Subcutaneous adipose tissue (tissue), 4 donors: Measurements from ENCODE around the gene PKP1. TPM values are rescaled to one million over a fixed set of nuclear protein-coding genes. Genes with fewer than 3 reads are reported as not detected.

ENCODE experiments used
- CTCF ChIP-seq: fragments of 450-650 bp; IDR thresholded peaks from one replicate; pipeline ENCODE4 v1.5.1; 2016; ENCODE audit warnings: low read depth, mild to moderate bottlenecking, control low read depth, antibody characterized with exemption, moderate library complexity
- total RNA-seq, 4 donors: library from RNA; depleted of rRNA; stranded (reverse); fragments of >200 nt; gene quantifications; one replicate each; pipeline ENCODE4 v1.1.0, GENCODE V29; 2016

The PKP1 gene
- total RNA-seq, 4 donors from 2014 or later, result 0.51 to 13.6 (median 6.2) TPM

DNA sequence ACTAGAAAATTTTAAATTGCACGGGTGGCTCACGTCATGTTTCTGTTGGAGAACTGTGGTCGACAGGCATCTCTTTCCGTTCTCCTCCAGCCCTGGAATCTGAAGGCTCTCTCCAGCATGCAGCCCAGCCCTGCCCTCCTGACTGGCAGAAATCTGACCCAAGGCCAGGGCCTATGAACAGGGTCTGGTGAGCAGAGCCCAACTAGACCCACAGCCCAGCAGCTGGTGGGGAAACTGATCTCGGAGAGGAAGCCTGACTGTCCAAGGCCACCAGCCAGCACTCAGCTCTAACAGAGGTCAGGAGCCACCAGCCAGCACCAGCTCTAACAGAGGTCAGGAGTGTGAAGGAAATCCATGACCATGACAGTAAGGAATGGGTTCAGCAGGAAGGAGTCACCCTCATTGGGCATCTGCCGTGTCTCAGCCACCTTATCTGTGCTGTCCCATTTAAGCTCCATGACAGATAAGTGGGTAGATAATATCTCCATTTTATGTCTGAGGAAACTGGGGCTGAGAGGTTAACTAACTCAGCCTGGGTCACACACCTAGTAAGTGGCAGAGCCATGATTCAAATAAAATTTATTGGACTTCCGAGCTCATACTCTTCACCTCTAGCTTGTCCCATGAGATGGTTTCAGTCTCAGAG, 20.2 kb upstream of the PKP1 start:
- TF ChIP-seq CTCF, result no peak

GRCh38 chr1:201264072-201264471, 19.2 kb upstream of the PKP1 start:
- no peak for TF ChIP-seq CTCF

DNA sequence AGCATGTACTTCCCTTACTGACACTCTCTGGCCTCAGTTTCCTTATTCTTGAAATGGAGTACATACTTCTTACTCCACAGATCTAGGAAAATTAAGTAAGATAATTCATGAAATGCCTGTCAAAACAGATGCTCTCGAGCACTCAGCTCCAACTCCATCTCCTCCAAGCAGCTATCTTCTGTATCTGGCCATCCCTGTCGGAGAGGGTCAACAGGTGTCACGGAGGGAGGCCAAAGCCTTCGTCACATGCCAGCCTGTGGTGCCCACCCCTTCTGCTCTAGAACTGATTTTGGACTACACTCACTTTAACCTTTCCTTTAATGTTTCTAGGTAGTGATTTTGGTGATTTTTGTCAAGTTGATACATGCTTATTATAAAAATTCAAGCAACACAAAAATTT, 18.8 kb upstream of the PKP1 start:
- TF ChIP-seq CTCF, result no peak

GRCh38 chr1:201265756-201266155, 17.6 kb upstream of the PKP1 start:
- no peak for TF ChIP-seq CTCF

GRCh38 chr1:201266276-201266675, 17.0 kb upstream of the PKP1 start:
- TF ChIP-seq CTCF, result no peak

DNA sequence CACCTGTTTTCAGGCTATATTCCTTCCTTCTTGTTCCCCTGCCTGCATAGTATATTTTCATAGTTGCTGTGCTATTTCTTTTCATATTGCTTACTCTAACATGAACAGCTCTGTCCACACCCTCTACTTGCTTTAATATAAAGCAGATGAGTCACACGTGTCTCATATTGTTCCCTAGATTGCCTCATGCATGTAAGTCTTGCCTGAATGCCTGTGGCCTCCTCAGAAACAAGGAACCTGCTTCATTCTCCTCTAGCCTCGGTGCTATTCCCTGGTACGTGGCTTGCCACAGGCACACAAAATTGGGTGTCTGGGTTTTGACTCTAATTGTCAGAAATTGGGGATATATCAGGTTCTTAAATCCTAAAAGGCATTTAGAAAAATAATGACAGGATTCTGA, 16.5 kb upstream of the PKP1 start:
- TF ChIP-seq CTCF, result no peak

GRCh38 chr1:201267481-201268229, 15.7 kb upstream of the PKP1 start:
- TF ChIP-seq CTCF, result no peak
